Activated naive CD8-positive, alpha-beta T cell treated with anti-CD3 and anti-CD28 coated beads, Interleukin-2, amount 10 ng/mL, durations not matched to agents 7 days and 5 days (primary cell): ENCODE measurements around the gene HS6ST3. TPM values are rescaled to one million over a fixed set of nuclear protein-coding genes. Genes with fewer than 3 reads are reported as not detected.
"Not testable (repeated sequence)": the region's sequence is repeated elsewhere in the genome, so short reads cannot be mapped to it uniquely, and the experiment has no call there.

ENCODE experiments used
- ATAC-seq: fragments of 150-1000 bp; cut with Tn5 transposase; one replicate; pipeline ENCODE4 v1.10.0; 2021; ENCODE audit warnings: low read depth, moderate library complexity
- POLR2A ChIA-PET: fragments of 350-600 bp; sonication (Branson Sonifier 250); formaldehyde crosslinking; loops from one replicate; lab custom pipeline; 2021; ENCODE audit warnings: antibody characterized with exemption; lab: Charles Lee
- DNase-seq: peaks from one replicate; pipeline ENCODE4 v3.0.0; 2021
- H3K27ac Mint-ChIP-seq: one replicate; pipeline ENCODE4 v1.8.0; 2022; ENCODE audit warnings: mild to moderate bottlenecking, mixed read lengths
- H3K27me3 Mint-ChIP-seq: one replicate; pipeline ENCODE4 v1.8.0; 2022; ENCODE audit warnings: mild to moderate bottlenecking, moderate library complexity, mixed read lengths
- H3K36me3 Mint-ChIP-seq: one replicate; pipeline ENCODE4 v1.8.0; 2021; ENCODE audit warnings: mild to moderate bottlenecking, mixed read lengths
- H3K4me1 Mint-ChIP-seq: one replicate; pipeline ENCODE4 v1.8.0; 2021; ENCODE audit warnings: mixed read lengths
- H3K4me3 Mint-ChIP-seq: one replicate; pipeline ENCODE4 v1.8.0; 2022; ENCODE audit warnings: mild to moderate bottlenecking, moderate library complexity, mixed read lengths
- H3K9me3 Mint-ChIP-seq: one replicate; pipeline ENCODE4 v1.8.0; 2021; ENCODE audit warnings: mixed read lengths
- total RNA-seq, 2 experiments: library from RNA; stranded (reverse); gene quantifications; one replicate each; pipeline ENCODE4 v1.2.3, GENCODE V29; 2021

Gene HS6ST3
- total RNA-seq, 2 experiments from 2014 or later: not detected

GRCh38 chr13:96075953-96076543, 13.9 kb upstream of the HS6ST3 start:
- no peak overlapping the region for H3K27ac Mint-ChIP-seq

GRCh38 chr13:96080676-96081075, 9.2 kb upstream of the HS6ST3 start:
- DNase-seq: no peak
- Mint-ChIP-seq H3K27ac (no peak overlapping the region), H3K27me3 (no peaks in the 10 kb centered on the region), H3K9me3 (no peaks in the 10 kb centered on the region), H3K4me3 (no peak overlapping the region), H3K4me1 (no peaks in the 10 kb centered on the region), H3K36me3 (no peaks in the 10 kb centered on the region)
- POLR2A ChIA-PET: no interaction called here
- no peak for ATAC-seq

More at GRCh38 chr13:96075953-96076543, 13.9 kb upstream of the HS6ST3 start:
- ATAC-seq (no peak), DNase-seq (no peak)
- no peaks in the 10 kb centered on the region for H3K27me3 Mint-ChIP-seq
- POLR2A ChIA-PET: no interaction called here
- no peaks in the 10 kb centered on the region for H3K4me1 Mint-ChIP-seq
- H3K36me3 Mint-ChIP-seq: no peaks in the 10 kb centered on the region
- H3K4me3 Mint-ChIP-seq: no peak overlapping the region
- H3K9me3 Mint-ChIP-seq: peaks cover 2% of the 10 kb centered on the region

DNA sequence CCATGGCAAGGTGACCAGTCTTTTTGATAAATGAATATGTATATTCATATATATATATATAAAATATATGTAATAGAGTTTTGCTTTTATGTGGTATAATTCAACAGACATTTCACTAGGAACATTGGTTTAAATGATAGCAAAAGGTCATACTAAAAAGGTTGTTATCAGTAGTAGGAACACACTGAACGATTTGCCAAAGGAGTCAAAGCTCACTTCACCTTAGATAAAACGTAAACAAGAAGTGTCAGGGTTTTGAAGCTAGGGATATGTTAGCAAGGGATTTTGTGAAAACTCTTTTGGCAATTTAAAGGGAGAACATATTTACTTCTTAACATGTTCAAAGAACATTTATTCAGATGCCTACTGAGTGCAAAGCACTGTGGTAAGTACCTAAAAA, 8.0 kb upstream of the HS6ST3 start:
- ATAC-seq (no peak), DNase-seq (no peak)
- H3K4me3 Mint-ChIP-seq: no peak overlapping the region
- H3K27me3 Mint-ChIP-seq: no peaks in the 10 kb centered on the region
- POLR2A ChIA-PET: no interaction called here
- H3K9me3 Mint-ChIP-seq: no peaks in the 10 kb centered on the region
- no peak overlapping the region for H3K27ac Mint-ChIP-seq
- no peaks in the 10 kb centered on the region for H3K36me3 Mint-ChIP-seq
- no peaks in the 10 kb centered on the region for H3K4me1 Mint-ChIP-seq

- POLR2A ChIA-PET: no interaction called here
- Mint-ChIP-seq H3K9me3 (no peaks in the 10 kb centered on the region), H3K27me3 (no peaks in the 10 kb centered on the region), H3K4me3 (no peak overlapping the region), H3K36me3 (no peaks in the 10 kb centered on the region), H3K4me1 (no peaks in the 10 kb centered on the region), H3K27ac (no peak overlapping the region)
- ATAC-seq: no peak
- DNase-seq: no peak
Observed at GRCh38 chr13:96082640-96083039, 7.3 kb upstream of the HS6ST3 start.

GRCh38 chr13:96086736-96087135, 3.2 kb upstream of the HS6ST3 start:
- no peak overlapping the region for H3K27ac Mint-ChIP-seq

GRCh38 chr13:96089139-96089538, 768 bp upstream of the HS6ST3 start:
- Mint-ChIP-seq H3K27ac (no peak overlapping the region), H3K27me3 (peaks cover 39% of the 10 kb centered on the region), H3K9me3 (no peaks in the 10 kb centered on the region), H3K4me1 (no peaks in the 10 kb centered on the region), H3K4me3 (no peak overlapping the region), H3K36me3 (no peaks in the 10 kb centered on the region)
- ATAC-seq (no peak), DNase-seq (no peak)
- POLR2A ChIA-PET: no interaction called here

More at GRCh38 chr13:96086736-96087135, 3.2 kb upstream of the HS6ST3 start:
- Mint-ChIP-seq H3K4me1 (no peaks in the 10 kb centered on the region), H3K4me3 (no peak overlapping the region), H3K27me3 (peaks cover 27% of the 10 kb centered on the region), H3K36me3 (no peaks in the 10 kb centered on the region), H3K9me3 (no peaks in the 10 kb centered on the region)
- DNase-seq (no peak), ATAC-seq (no peak)
- POLR2A ChIA-PET: no interaction called here

- no peak for ATAC-seq
- Mint-ChIP-seq H3K27me3 (peaks cover 39% of the 10 kb centered on the region), H3K4me1 (no peaks in the 10 kb centered on the region), H3K9me3 (no peaks in the 10 kb centered on the region), H3K36me3 (no peaks in the 10 kb centered on the region), H3K4me3 (no peak overlapping the region), H3K27ac (no peak overlapping the region)
- POLR2A ChIA-PET: no interaction called here
- DNase-seq: peak; percentile 36
Observed at GRCh38 chr13:96090240-96091101, 564 bp downstream of the HS6ST3 start.

GRCh38 chr13:96091164-96092117, 1.5 kb downstream of the HS6ST3 start:
- ATAC-seq: no peak
- H3K36me3 Mint-ChIP-seq: no peaks in the 10 kb centered on the region
- H3K4me1 Mint-ChIP-seq: no peaks in the 10 kb centered on the region
- DNase-seq: peak; percentile 26
- POLR2A ChIA-PET: no interaction called here
- H3K4me3 Mint-ChIP-seq: peak overlapping the region; percentile 31
- H3K9me3 Mint-ChIP-seq: no peaks in the 10 kb centered on the region
- no peak overlapping the region for H3K27ac Mint-ChIP-seq
- H3K27me3 Mint-ChIP-seq: peaks cover 39% of the 10 kb centered on the region

GRCh38 chr13:96093296-96094006, 3.5 kb downstream of the HS6ST3 start:
- POLR2A ChIA-PET: no interaction called here
- H3K4me3 Mint-ChIP-seq: no peak overlapping the region
- no peaks in the 10 kb centered on the region for H3K36me3 Mint-ChIP-seq
- H3K4me1 Mint-ChIP-seq: no peaks in the 10 kb centered on the region
- H3K9me3 Mint-ChIP-seq: no peaks in the 10 kb centered on the region
- peaks cover 33% of the 10 kb centered on the region for H3K27me3 Mint-ChIP-seq
- DNase-seq (no peak), ATAC-seq (no peak)
- no peak overlapping the region for H3K27ac Mint-ChIP-seq

GRCh38 chr13:96100457-96101220, 10.7 kb downstream of the HS6ST3 start:
- ATAC-seq (no peak), DNase-seq (no peak)
- peaks cover 1% of the 10 kb centered on the region for H3K27me3 Mint-ChIP-seq
- H3K27ac Mint-ChIP-seq: no peak overlapping the region
- H3K36me3 Mint-ChIP-seq: no peaks in the 10 kb centered on the region
- H3K4me3 Mint-ChIP-seq: no peak overlapping the region
- no peaks in the 10 kb centered on the region for H3K4me1 Mint-ChIP-seq
- POLR2A ChIA-PET: no interaction called here
- H3K9me3 Mint-ChIP-seq: no peaks in the 10 kb centered on the region

GRCh38 chr13:96104516-96104915, 14.6 kb downstream of the HS6ST3 start:
- Mint-ChIP-seq H3K36me3 (no peaks in the 10 kb centered on the region), H3K9me3 (peaks cover 10% of the 10 kb centered on the region), H3K4me1 (no peaks in the 10 kb centered on the region), H3K27ac (no peak overlapping the region), H3K4me3 (no peak overlapping the region), H3K27me3 (peaks cover 1% of the 10 kb centered on the region)
- POLR2A ChIA-PET: no interaction called here
- ATAC-seq (no peak), DNase-seq (no peak)

GRCh38 chr13:96108072-96108471, 18.2 kb downstream of the HS6ST3 start:
- H3K4me3 Mint-ChIP-seq, H3K4me1 Mint-ChIP-seq, H3K9me3 Mint-ChIP-seq, H3K27ac Mint-ChIP-seq, DNase-seq, ATAC-seq, H3K27me3 Mint-ChIP-seq, H3K36me3 Mint-ChIP-seq, POLR2A ChIA-PET: not testable (repeated sequence)
